CD4-positive, alpha-beta T cell treated with Interleukin-12 subunit alpha and Interleukin-12 subunit beta, for 1 hour (primary cell): ENCODE results near the gene PIK3R5.

Experiments used
- DNase-seq: peaks from one replicate; pipeline ENCODE4 v3.0.0-alpha.2; 2020

PIK3R5 gene

DNA sequence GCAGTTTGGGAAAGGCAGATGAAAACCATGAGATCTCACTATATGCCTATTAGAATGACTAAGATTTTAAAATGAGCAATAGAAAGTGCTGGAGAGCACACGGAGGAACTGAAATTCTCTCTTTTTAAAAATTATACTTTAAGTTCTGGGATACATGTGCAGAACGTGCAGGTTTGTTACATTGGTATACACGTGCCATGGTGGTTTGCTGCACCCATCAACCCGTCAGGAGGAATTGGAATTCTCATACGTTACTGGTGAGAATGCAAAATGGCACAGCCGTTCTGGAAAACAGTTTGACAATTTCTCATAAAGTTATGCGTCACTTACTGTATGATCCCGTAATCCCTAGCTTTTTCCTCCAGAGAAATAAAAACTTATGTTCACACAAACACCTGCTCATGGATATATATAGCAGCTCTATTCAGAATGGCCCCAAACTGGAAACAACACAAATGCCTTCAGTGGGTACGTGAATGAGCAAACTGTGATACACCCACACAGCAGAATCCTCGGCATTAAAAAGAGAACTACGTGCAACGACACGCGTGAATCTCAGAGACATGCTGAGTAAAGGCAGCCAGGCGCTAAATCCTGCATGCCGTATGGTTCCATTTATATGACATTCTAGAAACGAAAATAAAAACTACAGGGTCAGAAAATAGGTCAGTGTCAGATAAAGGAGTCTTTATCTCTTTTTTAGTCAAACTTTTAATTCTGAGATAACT, 109.9 kb downstream of the PIK3R5 start:
- DNase-seq = no peak

DNA sequence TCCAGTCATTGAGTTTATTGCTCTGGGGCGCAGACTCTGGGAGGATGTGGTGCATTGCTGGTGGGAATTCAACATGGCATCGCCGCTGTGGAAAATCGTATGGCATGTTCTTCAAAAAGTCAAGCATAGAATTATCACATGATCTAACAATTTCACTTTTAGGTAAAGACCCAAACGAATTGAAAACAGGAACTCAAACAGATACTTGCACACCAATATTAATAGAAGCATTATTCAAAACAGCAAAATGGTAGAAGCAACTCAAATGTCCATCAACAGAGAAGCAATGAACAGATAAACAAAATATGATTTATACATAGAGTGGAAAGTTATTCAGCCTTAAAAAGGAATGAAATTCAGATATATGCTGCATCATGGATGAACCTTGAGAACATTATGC, 113.9 kb downstream of the PIK3R5 start:
- DNase-seq = no peak

DNA sequence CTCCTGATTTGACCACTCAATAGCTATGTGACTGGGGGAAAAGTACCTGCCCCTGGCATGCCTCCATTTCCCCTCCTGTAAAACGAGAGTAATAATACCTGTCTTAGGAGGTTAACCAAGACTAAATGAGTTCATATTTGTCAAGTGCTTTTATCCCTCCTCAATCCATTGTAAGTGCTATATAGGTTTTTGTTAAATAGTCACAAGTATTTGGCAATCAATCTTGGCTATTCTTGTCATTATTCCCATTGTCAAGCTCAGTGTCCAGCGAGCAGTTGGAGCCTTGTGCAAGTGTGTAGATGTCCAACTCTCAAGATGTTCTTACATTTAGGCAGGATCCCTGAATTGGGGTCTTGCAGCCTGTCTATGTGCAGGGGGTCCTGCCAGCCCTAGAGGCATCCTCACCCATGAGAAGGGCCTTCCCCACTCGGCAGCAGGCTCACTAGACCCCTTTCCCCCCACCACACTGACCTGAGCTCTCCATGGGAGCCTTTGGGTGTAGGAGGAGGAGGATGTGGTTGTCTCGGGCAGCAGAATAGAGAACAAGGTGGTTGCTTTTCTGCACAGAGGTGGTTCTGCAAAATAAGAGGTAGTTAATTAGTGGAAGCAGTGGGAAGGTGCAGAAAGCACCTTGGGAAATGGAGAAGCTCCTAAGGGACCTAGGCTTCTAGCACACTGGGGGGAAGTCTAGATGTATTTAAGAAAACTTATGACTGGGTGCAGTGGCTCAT, 116.0 kb downstream of the PIK3R5 start:
- no peak for DNase-seq

DNA sequence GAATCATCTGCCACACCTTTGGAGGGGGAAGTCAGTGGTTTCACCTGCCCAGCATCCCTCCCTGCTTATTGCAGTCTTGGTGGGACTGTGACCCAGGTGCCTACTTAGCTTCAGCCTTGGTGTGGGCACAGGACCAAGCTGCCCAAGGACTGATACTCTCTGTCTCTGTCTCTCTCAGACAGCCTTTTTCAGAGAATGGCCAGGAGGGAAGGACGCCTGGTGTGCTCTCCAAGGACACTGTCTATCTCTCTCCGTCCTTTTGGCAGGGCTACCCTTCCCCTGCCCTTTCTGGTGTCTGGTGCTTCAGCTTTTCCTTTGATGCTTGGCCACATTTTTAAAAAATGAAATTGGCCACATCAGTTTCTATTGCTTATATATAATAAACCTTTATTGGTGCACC, 117.6 kb downstream of the PIK3R5 start:
- no peak for DNase-seq

DNA sequence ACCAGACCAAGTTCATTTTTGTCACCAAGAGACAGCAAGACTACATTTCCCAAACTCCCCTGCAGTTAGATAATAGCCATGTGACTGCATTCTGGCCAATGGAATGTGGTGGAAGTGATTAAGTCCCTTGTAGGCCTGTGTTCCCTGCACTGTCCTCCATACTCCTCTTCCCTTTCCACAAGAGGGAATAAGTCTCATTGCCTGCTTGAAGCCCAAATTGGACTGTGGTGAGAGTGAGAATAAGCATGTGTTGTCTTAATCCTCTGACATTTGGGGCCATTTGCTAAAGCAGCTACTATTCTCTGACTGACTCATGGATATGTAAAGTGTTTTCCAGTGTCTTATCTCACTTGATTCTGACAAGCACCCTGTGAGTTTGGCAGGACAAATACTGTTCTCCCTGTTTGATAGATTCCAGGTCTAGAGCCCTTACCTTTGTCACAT, 118.7 kb downstream of the PIK3R5 start:
- peak; percentile 8 for DNase-seq

DNA sequence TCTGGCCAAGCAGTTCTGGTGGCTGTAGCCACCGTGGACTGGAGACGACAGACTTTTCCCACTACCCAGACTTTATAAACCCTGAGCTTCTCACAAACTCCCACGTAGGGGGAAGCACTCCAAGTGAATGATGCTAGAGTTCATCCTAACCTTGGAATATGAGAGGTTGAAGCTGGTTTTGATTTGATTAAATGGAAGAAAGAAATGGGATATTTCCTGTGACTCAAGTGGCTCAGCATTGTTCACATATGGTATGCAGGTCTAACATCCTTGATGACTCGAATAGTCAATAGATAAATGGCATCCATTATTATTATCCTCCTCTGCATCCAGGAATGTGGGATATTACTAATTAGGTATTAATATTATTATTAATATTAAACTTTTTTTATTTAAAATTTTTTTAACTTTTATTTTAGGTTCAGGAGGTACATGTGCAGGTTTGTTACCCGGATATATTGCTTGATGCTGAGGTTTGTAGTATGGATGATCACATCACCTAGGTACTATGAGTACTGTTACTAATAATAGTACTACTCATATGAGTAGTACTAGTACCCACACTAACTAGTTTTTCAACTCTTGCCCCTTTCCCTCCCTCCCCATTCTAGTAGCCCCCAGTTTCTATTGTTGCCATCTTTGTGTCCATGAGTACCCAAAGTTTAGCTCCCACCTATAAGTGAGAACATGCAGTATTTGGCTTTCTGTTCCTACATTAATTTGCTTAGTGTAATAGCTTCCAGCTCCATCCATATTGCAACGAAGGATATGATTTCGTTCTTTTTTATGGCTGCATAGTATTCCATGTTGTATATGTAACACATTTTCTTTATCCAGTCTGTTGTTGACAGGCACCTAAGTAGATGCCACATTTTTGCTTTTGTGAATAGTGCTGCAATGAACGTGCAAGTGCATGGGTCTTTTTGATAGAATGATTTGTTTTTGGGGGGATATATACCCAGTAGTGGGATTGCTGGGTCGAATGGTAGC, 121.0 kb downstream of the PIK3R5 start:
- no peak for DNase-seq

DNA sequence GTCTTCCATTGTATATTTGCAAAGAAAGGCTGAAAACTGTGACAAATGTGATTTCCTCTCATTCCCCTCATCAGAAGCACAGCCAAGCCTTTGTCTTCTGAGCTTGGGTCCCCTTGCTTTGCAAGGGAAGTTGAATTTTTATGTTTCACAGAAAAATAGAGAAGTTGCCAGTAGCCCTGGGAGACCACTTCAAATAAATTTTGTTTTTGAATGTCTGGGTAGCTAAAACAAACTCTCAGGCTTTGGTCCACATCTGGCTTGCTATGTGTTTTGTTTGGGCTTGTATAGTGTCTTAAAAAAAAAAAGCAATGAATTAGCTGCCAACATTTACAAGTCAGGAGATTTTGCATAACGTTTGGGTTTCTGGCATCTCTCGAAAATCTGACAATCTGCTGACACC, 122.2 kb downstream of the PIK3R5 start:
- DNase-seq = no peak

DNA sequence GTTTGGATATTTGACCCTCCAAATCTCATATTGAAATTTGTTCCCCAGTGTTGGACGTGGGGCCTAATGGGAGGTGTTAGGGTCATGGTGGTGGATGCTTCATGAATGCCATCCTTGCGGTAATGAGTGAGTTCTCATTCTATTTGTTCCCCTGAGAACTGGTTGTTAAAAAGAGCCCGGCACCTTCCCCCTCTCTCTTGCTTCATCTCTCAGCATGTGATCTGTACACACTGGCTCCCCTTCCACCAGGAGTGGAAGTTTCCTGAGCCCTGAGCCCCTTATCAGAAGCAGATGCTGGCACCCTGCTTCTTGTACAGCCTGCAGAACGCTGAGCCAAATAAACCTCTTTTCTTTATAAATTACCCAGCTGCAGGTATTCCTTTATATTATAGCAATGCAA, 123.7 kb downstream of the PIK3R5 start:
- DNase-seq = no peak

DNA sequence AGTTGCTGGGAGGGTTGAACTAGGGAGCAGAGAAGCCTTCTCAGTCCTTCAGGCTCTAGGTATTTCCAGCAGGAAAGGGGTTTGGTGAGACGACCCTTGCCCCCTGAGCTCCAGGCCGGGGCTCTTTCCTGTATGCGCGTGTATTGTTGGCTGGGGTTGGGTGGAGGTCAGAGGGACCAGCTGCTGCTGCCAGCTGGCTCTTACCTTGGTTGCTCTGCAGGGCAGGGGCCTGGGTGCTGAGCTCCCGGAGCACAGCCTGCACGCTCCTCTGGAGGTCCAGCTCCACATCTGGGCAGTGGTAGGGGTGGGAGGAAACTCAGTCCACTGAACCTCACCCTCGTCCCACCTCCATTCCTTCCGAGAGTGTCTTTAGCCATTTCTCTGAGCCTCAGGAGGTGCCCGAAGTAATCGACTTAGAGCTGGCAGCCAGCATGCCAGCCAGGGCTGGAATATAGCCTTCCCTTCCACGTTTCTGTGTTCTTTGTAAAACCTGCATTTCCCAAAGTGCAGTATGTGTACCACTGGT, 126.0 kb downstream of the PIK3R5 start:
- DNase-seq = no peak

DNA sequence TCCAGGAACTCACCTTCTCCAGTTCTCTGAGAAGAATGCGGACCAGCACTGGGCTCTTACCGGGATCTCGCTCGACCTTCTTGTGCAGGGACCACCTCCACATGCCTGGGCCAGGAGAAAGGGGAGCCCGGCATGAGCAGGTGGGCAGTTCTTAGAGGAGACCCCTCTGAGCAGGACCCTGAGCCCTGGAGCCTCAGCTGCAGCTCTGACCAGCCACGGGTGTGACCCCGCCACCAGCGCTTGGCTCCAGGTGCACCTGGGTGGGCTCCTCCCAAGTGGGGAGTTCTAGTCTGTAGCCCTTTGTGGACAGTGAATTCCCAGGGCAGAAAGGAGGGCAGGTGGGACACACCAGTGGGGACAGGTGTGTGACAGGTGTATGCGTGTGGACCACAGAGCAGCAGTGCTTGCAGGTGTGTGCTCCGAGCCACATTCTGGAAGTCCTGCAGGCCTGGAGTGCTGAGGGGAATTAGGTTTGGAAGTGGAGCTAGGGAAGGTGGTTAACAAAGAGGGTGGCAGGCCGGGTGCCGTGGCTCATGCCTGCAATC, 126.9 kb downstream of the PIK3R5 start:
- DNase-seq = no peak

DNA sequence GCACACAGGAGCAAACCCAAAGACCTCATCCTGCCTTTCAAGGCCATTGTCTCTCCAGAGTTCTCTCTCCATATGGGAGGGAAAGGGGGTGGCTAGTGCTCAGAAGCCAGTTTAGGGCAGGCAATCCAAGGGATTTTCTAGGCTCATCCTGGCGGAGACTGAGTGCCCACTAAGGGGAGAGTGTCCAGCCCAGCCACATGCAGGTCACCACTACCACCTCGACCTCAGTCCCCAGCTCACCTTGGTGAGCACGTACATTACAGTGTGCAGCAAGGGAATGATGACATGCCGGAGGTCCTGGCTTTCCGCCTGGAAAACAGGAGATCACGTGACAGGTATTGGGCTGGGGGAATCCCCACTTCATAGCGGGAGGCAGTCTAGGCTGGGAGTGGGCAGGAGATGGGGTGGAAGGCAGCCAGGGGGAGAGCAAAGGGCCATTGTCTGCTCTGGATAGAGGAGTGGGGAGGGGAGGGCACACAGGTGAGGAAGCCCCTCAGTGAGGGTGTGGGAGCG, 127.9 kb downstream of the PIK3R5 start:
- no peak for DNase-seq

DNA sequence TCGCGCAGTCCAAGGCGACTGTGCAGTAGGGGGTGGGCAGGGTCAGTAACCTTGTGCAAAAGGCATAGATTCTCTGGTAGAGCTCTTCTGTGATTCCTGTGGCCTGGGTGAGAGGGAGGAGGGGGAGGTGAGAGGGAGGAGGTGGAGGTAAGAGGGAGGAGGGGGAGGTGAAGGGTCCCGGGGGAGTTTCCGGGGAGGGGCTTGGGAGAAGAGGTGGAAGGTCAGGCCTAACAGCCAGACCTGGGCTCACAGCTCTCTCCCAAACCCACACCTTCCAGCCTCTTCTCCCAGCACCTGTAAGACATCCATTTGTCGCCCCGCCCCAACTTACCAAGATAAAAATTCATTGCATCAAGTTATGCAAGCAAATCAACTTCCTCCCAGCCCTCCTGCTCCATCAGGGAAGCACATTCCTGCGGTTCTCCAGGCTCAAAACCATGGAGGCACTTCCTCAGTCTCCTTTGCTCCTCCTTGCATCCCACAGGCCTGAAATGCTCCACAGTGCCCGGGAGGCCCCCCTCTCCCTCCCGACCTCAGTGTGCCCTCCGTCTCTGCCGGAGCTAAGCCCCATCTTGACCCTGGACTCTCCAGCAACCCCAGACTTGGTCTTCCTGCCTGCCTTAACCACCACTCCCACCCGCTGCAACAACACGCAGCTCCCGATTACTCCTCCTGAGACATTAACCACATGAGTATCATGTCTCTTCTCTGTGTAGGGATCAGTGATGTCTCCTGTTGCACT, 128.5 kb downstream of the PIK3R5 start:
- no peak for DNase-seq

DNA sequence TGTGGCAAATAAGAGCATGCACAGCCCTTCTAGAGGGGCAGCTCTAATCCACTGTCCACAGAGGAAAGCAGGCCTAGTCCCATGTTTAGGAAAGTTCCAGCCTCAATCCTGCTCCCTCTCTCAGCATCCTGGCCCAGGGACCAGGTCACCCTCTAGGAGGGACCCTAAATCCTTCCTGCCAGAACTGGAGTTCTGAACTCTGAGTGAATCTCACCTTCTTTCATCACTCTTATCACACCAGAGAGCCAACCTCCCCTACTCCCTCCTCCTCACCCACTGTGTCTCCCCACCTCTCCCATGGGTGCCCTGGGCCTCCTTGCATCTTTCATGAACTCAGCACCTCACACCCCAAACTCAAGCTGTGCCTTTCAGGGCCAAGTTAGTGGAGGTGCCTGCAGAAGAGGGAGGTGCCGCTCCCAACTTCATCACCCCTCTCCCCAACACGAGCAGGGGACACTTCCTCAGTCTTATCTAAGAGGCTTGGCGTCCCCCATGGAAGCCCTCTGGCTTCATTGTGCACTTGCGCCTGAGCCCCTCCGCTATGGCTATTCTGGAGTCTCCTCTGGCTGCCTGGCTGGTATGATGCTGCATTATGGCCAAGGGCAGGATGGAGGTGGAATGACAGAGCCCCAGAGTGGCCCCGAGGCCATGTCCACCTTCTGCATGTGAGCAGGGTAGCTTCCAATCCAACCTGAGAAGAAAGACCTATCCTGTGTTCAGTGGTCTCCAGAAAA, 129.7 kb downstream of the PIK3R5 start:
- no peak for DNase-seq

DNA sequence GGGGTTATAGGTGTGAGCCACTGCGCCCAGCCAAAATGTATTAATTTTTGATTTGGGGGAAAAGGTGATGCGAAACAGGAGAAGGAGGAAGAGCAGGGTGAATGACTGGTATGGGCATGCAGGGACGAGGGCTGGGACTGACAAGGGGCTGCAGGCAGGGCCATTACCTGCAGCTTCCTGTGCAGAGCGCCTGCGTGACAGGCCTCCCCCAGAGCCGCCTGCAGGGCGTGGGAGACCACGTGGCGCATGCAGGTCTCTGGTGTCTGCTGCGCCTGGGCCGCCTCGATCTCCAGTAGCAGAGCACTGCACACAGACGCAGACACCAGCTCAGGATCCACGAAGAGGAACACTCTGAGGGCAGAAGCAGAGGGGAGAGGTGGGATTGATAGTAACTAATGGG, 130.4 kb downstream of the PIK3R5 start:
- no peak for DNase-seq

DNA sequence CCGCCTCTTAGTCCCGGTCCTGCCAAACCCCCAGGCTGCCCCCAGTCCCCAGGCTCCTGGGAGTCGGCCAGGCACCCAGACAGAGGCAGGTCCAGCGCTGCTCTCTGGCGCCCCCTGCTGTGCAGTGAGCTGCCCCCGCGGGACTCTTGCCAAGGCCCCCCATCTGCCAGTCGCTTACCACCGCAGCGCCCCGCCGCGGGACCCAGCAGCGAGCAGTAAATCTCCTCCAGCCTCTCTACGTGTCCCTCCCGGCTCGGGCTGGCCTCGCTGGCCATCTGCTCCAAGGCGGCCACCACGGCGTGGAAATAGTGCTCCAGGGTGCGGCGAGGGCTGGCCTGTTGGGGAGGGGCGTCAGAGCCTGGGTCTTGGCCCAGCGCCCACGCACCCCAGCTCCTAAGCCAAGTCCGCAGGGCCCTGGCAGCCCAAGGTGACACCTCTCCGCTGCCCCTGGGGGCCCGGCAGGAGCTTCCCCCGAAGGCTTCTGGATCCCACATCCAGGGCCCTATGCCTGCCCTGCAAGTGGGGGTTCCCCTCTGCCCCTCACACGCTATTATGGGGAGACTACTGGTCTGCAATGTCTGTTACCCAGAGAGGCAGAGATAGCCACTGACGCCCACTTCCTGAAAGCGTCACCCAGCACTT, 132.7 kb downstream of the PIK3R5 start:
- peak; percentile 7 for DNase-seq

DNA sequence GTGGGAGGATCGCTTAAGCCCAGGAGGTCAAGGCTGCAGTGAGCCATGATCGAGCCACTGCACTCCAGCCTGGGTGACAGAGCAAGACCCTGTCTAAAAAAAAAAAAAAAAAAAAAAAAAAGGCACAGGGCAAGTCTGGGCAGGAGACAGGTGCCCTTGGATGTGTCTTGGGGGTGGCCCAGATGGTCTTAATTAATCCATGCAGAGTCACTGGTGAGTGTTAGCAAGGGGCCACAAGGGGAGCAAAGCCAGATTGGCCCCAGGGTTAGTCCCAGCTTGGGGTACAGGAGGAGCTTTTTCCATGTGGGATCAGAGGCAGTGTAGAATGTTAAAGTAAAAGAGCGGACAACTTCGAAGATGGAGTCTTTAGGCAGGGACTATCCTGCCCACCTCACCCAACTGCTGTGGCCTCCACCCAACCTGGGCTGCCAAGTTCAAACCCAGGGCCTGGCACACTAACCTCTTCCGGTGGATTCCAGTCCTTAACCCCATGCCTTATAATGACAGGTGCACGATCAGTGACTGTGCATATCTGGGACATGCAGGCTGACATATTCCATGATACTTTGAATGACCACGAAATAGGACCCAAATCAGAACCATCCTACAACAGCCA, 134.2 kb downstream of the PIK3R5 start:
- DNase-seq = no peak

DNA sequence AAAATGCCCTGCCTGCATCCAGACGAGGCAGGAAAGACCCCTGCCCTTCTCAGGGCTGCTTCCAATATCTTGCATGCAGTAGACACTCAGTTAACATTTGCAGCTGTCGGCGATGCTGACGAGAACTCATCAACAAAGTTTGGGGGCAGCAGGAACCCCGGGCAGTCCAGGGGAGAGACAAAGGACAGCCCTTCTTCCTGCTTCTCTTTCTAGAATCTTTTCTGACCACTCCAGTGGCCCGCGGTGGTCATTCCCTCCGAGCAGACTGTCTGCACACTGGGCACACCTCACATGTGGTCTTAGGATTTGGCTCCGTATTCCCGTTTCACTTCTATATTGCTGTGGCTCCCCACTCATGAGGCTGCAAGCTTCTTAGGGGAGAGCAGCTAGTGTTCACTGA, 135.4 kb downstream of the PIK3R5 start:
- no peak for DNase-seq

DNA sequence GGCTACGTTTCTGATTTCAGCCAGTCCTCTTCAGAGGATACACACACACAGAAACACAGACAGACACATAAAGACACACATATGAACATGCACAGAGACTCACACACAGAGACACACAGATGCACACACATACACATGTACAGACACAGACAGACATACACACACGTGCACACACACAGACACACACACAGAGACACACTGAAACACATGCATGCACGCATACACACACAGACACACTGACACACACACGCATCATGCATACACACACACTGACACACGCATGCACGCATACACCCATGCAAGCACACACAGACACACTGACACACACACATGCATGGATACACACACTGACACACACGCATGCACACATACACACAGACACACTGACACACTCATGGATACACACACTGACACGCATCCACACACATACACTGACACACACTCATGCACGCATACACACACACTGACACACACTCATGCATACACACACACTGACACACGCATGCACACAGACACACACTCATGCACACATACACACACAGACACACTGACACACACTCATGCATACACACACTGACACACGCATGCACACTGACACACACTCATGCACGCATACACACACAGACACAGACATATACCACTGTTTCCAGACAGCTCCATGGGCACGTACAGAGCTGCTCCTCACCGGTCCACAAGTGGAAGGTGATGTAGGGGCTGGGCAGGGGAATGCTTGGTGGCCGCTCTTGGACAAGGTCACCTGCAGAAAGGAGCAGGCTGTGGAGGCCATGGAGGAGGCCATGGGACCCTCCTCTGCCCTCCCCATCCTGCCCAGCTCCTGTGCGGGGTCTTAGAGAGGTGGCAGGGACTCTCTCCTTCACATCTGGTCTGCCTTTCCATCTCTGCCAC, 136.2 kb downstream of the PIK3R5 start:
- no peak for DNase-seq
